NK-92 (cell line): ENCODE results near the gene ABCB9.
A peak's percentile ranks its signal among the peaks of the same experiment; 100 is the strongest.
"Not testable (repeated sequence)": the region's sequence is repeated elsewhere in the genome, so short reads cannot be mapped to it uniquely, and the experiment has no call there.

Source experiments
- DNase-seq: peaks from one replicate; lab custom pipeline; 2025; ENCODE audit not compliant: unreplicated experiment; lab: John Stamatoyannopoulos, UW

The ABCB9 gene

GRCh38 chr12:122965851-122966742 lies at the start of gene ABCB9:
TSS of gene ABCB9 (minus strand) at chr12:122966463. CDS start at chr12:122960235, 6,228 bp downstream.
- peak; percentile 79 for DNase-seq

- not testable (repeated sequence) for DNase-seq
These were observed 48.2 kb upstream of the ABCB9 start for GRCh38 chr12:123014473-123014872.

- DNase-seq = no peak
These were observed 47.2 kb upstream of the ABCB9 start for GRCh38 chr12:123013185-123014095.

GRCh38 chr12:123011701-123012100 lies 45.4 kb upstream of the ABCB9 start:
- DNase-seq = no peak

DNA sequence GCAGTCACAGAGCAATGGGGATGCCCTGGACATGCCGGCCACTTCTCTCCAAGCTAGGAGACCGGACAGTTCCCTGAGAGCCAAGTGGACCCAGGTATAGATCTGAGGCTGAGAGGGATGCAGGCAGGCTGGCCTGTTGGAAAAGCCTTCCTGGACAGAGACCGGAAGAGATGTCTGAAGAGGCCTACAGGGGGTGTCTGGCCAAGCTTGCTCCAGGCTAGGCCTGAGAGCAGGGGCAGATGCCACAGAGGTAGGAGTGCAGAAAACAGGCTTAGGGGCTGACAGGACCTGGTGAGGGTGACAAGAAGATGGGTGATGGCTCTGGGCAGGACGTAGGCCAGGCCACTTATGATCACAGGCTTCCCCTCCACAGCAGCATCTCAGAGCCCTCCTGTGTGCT lies 44.4 kb upstream of the ABCB9 start:
- no peak for DNase-seq

DNA sequence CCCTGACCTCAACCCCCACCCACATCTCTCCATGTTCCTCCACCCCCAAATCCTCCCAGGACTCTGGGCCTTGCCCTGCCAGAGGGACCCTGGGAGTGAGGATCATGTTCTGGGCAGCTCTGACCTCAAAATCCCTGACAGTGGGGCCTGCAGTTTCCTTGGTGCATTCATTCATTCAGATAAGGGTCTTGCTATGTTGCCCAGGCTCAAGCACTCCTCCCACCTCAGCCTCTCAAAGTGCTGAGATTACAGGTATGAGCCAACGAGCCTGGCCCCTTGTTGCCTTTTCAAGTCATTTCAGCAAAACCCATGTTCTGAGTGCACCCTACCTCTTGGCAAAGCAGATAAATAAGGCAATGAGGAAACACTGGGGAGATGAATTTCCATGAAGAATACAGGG lies 43.8 kb upstream of the ABCB9 start:
- no peak for DNase-seq

DNA sequence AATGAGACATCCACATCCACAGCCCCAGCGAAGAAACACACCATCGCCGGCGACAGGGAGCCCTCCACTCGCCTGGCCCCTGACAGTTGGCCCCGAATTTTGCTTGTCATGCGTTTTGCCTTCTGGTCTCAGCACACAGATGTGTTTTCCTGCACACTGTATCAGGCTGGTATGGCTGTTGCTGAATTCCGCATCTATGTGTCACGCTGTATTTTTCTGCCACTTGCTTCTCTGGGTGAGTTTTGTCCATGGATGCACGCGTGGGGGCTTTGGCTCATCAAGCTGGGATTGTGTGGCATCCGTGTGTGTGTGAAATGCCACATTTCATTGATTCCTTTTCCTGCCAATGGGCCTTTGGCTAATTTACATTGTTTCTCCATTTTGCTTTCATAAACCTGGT lies 40.7 kb upstream of the ABCB9 start:
- no peak for DNase-seq

GRCh38 chr12:123005081-123005626 lies 38.9 kb upstream of the ABCB9 start:
- no peak for DNase-seq

DNA sequence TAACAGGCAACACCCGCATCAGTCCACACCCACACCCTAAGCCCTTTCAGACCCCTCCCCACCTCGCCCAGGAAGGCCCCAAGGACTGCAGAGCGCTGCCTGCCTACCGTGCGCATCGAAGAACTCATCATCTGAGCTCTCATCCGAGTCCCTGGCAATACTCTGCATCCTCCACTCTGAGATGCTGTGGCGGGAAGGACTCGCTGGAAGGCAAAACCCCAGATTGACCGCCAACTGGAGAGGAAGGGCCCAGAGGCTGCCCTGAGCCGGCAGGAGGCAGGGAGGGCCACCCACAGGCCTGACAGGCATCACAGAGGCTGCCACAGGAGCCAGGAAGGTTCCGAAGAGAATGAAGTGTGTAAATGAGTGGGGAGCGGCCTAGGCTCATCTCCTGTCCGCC lies 38.0 kb upstream of the ABCB9 start:
- DNase-seq = no peak

DNA sequence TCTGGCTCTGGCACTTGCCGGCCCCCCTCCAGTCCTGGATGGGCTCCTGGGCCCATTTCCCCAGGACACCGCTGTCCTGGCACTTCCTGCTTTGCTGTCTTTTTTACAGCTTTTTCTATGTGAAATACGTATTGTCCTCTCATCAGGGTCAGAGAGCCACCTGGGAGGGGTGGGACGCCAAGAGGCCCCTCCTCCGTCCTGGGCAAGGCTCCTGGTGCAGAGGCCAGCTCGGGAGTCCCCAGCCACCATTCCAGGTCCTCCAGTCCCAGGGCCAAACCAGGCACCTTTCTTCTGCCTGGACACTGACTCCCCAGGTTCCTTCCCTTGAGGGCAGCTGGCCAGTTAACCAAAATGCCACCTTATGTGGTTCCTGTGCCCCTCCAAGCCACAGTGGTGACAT lies 37.0 kb upstream of the ABCB9 start:
- DNase-seq = no peak

GRCh38 chr12:123001464-123001863 lies 35.2 kb upstream of the ABCB9 start:
- no peak for DNase-seq

GRCh38 chr12:123000578-123000977 lies 34.3 kb upstream of the ABCB9 start:
- DNase-seq = no peak

GRCh38 chr12:122999986-123000420 lies 33.7 kb upstream of the ABCB9 start:
- no peak for DNase-seq

GRCh38 chr12:122999196-122999946 lies 33.1 kb upstream of the ABCB9 start:
- DNase-seq = no peak

DNA sequence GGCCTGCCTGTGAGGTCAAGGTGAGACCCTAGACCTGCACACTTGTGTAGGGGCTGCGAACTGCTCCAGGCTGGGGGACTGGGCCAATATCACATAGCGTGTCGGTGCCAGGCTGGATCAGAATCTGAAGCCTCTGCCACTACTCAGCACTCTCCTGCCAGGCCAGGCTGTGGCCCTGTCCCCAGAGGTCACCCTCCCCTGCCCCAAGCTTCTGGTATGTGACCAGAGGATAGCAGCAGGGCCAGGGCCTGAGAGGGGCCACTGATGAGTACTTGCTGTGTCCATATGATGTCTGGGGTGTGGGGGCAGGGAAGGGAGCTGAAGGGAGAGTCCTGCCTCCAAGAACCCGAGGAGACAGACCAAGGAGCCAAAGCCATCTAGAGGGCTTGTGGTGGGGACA lies 32.1 kb upstream of the ABCB9 start:
- DNase-seq = no peak

- DNase-seq = no peak
These were observed 31.3 kb upstream of the ABCB9 start for GRCh38 chr12:122997343-122998250.

DNA sequence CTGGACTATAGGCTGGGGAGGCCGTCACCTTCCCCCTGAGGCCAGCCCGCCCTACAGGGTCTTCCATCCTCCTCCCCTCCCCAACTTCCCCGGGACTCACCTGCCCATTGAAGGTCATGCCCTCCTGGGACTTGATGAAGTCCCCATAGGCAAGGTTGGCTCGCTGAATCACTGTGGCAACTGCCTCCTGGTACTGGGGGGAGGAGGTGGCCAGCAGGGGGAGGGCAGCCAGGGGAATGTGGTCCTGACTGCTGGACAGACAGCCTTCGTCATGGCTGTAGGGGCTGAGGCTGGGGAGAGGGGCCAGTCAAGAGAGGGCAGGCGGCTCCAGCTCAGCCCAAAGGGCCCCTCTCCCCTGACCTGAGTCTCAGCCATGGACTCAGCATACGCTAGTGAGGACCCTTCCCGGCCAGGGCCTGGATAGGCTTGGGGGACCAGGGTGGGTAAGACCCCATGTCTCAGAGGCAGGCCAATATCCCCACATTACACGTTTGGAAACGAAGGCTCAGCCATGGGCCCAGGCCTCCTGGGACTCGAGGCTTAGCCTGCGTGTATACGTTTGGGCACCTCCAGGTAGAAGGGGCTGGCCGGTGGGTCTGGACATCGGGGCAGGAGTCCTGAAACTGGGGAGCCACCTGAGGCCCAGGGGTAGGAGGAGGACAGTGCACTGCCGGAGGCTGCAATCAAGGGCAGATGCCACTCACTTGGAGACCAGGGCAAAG lies 30.5 kb upstream of the ABCB9 start:
- no peak for DNase-seq

DNA sequence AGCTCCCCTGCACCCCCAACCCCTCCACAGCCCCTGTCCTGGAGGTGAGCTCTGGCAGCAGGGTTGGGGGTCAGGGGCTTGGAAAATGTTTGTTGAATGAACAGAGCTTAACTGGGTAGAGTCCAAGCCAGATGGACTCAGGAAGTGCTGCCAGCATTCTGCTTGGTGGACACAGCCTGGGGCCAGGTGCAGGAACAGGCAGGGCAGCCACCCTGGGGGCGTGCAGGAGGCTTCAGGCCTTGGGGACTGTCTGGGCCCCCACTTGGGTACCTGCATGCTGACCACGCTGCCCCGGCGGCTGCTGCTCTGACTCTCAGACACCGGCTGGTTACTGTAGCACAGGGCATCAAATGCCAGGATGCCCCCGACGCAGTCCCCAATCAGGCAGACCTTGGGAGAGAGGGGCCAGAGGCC lies 29.9 kb upstream of the ABCB9 start:
- no peak for DNase-seq
